SK-N-SH (cell line): ENCODE data around the gene SNTG2. TPM values are rescaled to one million over a fixed set of nuclear protein-coding genes. Genes with fewer than 3 reads are reported as not detected.

Experiments
- CTCF ChIA-PET: fragments of 300-600, 350-600 bp; formaldehyde crosslinking; extraction: SDS; loops from one replicate; lab custom pipeline; 2021; lab: Yijun Ruan, JAX
- POLR2A ChIA-PET: fragments of 350-600 bp; sonication (Branson Sonifier 250); formaldehyde crosslinking; extraction: SDS; loops from one replicate; lab custom pipeline; 2020; ENCODE audit warnings: antibody characterized with exemption, inconsistent platforms; lab: Yijun Ruan, JAX
- DNase-seq: peaks from one replicate; pipeline ENCODE4 v3.0.0; 2012
- H2AFZ ChIP-seq: fragments of 200-600 bp; sonication (generic); 2 replicates; pipeline ENCODE4 v1.8.1; 2016; ENCODE audit warnings: antibody characterized with exemption, mild to moderate bottlenecking, low read depth
- H3F3A ChIP-seq: fragments of 200-600 bp; sonication (generic); replicated peaks from 2 replicates; pipeline ENCODE3; 2016; ENCODE audit warnings: antibody characterized with exemption, mild to moderate bottlenecking; ENCODE audit not compliant: insufficient read depth
- H3K27ac ChIP-seq, 2 experiments: fragments of 200-500 bp in 1 of 2; fragments of 200-600 bp in 1 of 2; sonication (Bioruptor generic) in 1 of 2; sonication (generic), shearing (Covaris generic) in 1 of 2; 2 replicates each; pipeline versions ENCODE4 v1.5.1 to v1.6.1; 2014 to 2016; ENCODE audit warnings: low read depth in 2 of 2, inconsistent platforms in 1 of 2, low read length in 1 of 2, mild to moderate bottlenecking in 1 of 2, mixed read lengths in 1 of 2
- H3K27me3 ChIP-seq: fragments of 200-600 bp; sonication (generic), shearing (Covaris generic); 2 replicates; pipeline ENCODE4 v1.6.1; 2016; ENCODE audit warnings: mixed run types; ENCODE audit not compliant: insufficient read depth
- H3K36me3 ChIP-seq, 2 experiments: fragments of 200-500 bp in 1 of 2; fragments of 200-600 bp in 1 of 2; sonication (Bioruptor generic) in 1 of 2; sonication (generic) in 1 of 2; replicated peaks in 1 of 2; 2 replicates each; pipeline versions ENCODE3 to v1.5.1; 2014 to 2016; ENCODE audit warnings: low read length in 1 of 2, mild to moderate bottlenecking in 1 of 2; ENCODE audit not compliant: insufficient read depth in 2 of 2, control insufficient read depth in 1 of 2
- H3K4me1 ChIP-seq, 2 experiments: fragments of 200-500 bp in 1 of 2; fragments of 200-600 bp in 1 of 2; sonication (Bioruptor generic) in 1 of 2; sonication (generic), shearing (Covaris generic) in 1 of 2; 2 replicates each; pipeline versions ENCODE4 v1.5.1 to v1.6.1; 2014 to 2016; ENCODE audit warnings: low read depth in 1 of 2, low read length in 1 of 2, mixed run types in 1 of 2; ENCODE audit not compliant: insufficient read depth in 2 of 2, control insufficient read depth in 1 of 2
- H3K4me2 ChIP-seq: fragments of 200-600 bp; sonication (generic), shearing (Covaris generic); 2 replicates; pipeline ENCODE4 v1.6.1; 2017; ENCODE audit warnings: mixed run types
- H3K4me3 ChIP-seq, 2 experiments: fragments of 200-500 bp in 1 of 2; fragments of 200-600 bp in 1 of 2; sonication (Bioruptor generic) in 1 of 2; sonication (generic), shearing (Covaris generic) in 1 of 2; 2 replicates each; pipeline versions ENCODE4 v1.5.1 to v1.8.1; 2014 to 2016; ENCODE audit warnings: low read depth in 2 of 2, inconsistent platforms in 1 of 2, low read length in 1 of 2, mild to moderate bottlenecking in 1 of 2, mixed read lengths in 1 of 2, moderate library complexity in 1 of 2
- H3K79me2 ChIP-seq: fragments of 200-600 bp; sonication (generic); 2 replicates; pipeline ENCODE4 v1.8.1; 2017; ENCODE audit warnings: mild to moderate bottlenecking; ENCODE audit not compliant: insufficient read depth
- H3K9ac ChIP-seq: fragments of 200-600 bp; sonication (generic); 2 replicates; pipeline ENCODE4 v1.6.1; 2017; ENCODE audit warnings: mixed run types
- H3K9me2 ChIP-seq: fragments of 200-600 bp; sonication (generic); 2 replicates; pipeline ENCODE4 v1.6.1; 2017; ENCODE audit warnings: mixed run types
- H3K9me3 ChIP-seq: fragments of 200-600 bp; sonication (generic); 2 replicates; pipeline ENCODE4 v1.6.1; 2017; ENCODE audit warnings: mixed run types, mild to moderate bottlenecking, moderate library complexity
- H4K20me1 ChIP-seq: fragments of 200-600 bp; sonication (generic); 2 replicates; pipeline ENCODE4 v1.6.1; 2017; ENCODE audit warnings: mild to moderate bottlenecking, mixed run types; ENCODE audit not compliant: insufficient read depth
- CTCF ChIP-seq: fragments of 200-600 bp; sonication (generic); IDR thresholded peaks from 2 replicates; pipeline ENCODE4 v1.6.1; 2017; ENCODE audit warnings: antibody characterized with exemption, mild to moderate bottlenecking, moderate library complexity
- FOXJ3 ChIP-seq: sonication (generic); formaldehyde crosslinking; IDR thresholded peaks from 2 replicates; pipeline ENCODE4 v1.5.1; 2020; ENCODE audit warnings: mild to moderate bottlenecking, missing genetic modification reagents
- FOXM1 ChIP-seq: IDR thresholded peaks from 2 replicates; pipeline ENCODE4 v1.4.0; 2012; ENCODE audit warnings: low read depth, mild to moderate bottlenecking
- GABPA ChIP-seq: IDR thresholded peaks from 2 replicates; pipeline ENCODE4 v1.4.0; 2012; ENCODE audit warnings: low read depth, mild to moderate bottlenecking
- GATA2 ChIP-seq: sonication (generic); formaldehyde crosslinking; IDR thresholded peaks from 2 replicates; pipeline ENCODE4 v1.5.0; 2020; ENCODE audit warnings: mild to moderate bottlenecking, missing genetic modification reagents
- IRF3 ChIP-seq: fragments of 150-350 bp; IDR thresholded peaks from 2 replicates; pipeline ENCODE4 v1.6.1; 2016; ENCODE audit warnings: mild to moderate bottlenecking, low read depth, low read length
- JUND ChIP-seq: IDR thresholded peaks from 2 replicates; pipeline ENCODE4 v1.4.0; 2012
- NRF1 ChIP-seq: IDR thresholded peaks from 2 replicates; pipeline ENCODE4 v1.6.1; 2012; ENCODE audit warnings: low read depth, mild to moderate bottlenecking, low read length
- PBX3 ChIP-seq: IDR thresholded peaks from 2 replicates; pipeline ENCODE4; 2012
- RCOR1 ChIP-seq: fragments of 150-350 bp; IDR thresholded peaks from 2 replicates; pipeline ENCODE4 v1.6.1; 2017; ENCODE audit warnings: antibody characterized with exemption, low read length
- SMC3 ChIP-seq: IDR thresholded peaks from 2 replicates; pipeline ENCODE4 v1.6.1; 2012; ENCODE audit warnings: low read depth, low read length, improper control_type of control experiment
- TAF1 ChIP-seq: IDR thresholded peaks from 2 replicates; pipeline ENCODE4 v1.6.1; 2012; ENCODE audit warnings: low read depth, mild to moderate bottlenecking, low read length, moderate library complexity, borderline replicate concordance
- TCF12 ChIP-seq: IDR thresholded peaks from 2 replicates; pipeline ENCODE4 v1.4.0; 2012
- TEAD4 ChIP-seq: IDR thresholded peaks from 2 replicates; pipeline ENCODE4 v1.4.0; 2012; ENCODE audit warnings: mild to moderate bottlenecking, borderline replicate concordance; ENCODE audit not compliant: insufficient read depth
- USF1 ChIP-seq: IDR thresholded peaks from 2 replicates; pipeline ENCODE4 v1.4.0; 2012; ENCODE audit warnings: low read depth, borderline replicate concordance
- USF2 ChIP-seq: fragments of 150-350 bp; IDR thresholded peaks from 2 replicates; pipeline ENCODE4 v1.6.1; 2017; ENCODE audit warnings: antibody characterized with exemption, low read length, low read depth, borderline replicate concordance
- YY1 ChIP-seq: IDR thresholded peaks from 2 replicates; pipeline ENCODE4 v1.4.0; 2012; ENCODE audit warnings: low read depth, mild to moderate bottlenecking
- ZBTB33 ChIP-seq: IDR thresholded peaks from 2 replicates; pipeline ENCODE4 v1.4.0; 2012; ENCODE audit warnings: low read depth, borderline replicate concordance
- WGBS: methylation state at CpG from one replicate; pipeline ENCODE4 v1.1.6; 2017; ENCODE audit warnings: low lambda C conversion rate; 5-methylcytosine and 5-hydroxymethylcytosine counted together
- polyA plus RNA-seq, 3 experiments: library from polyadenylated mRNA; depleted of rRNA; stranded (reverse); fragments of >200 nt; gene quantifications; 2 replicates each; pipeline ENCODE4 v1.2.3, GENCODE V29; 2012

SNTG2 gene
- polyA plus RNA-seq, 1 of the 3 experiments (the other 2 are of a cell fraction) = not detected

- TF ChIP-seq IRF3 = no peak
Measured at GRCh38 chr2:1299043-1299442, 348.4 kb downstream of the SNTG2 start (continued).

- TF ChIP-seq SMC3 (no peak), CTCF (no peak), JUND (no peak), NRF1 (no peak), RCOR1 (no peak), GATA2 (CRISPR knock-in tag) (no peak), FOXM1 (no peak), USF2 (no peak), USF1 (no peak), FOXJ3 (CRISPR knock-in tag) (no peak), TEAD4 (no peak), TAF1 (no peak), YY1 (no peak), ZBTB33 (no peak), PBX3 (no peak), TCF12 (no peak), GABPA (no peak)
- ChIA-PET POLR2A (no interaction called here), CTCF (interaction anchor here (0.6 to 1.3 kb wide), 3 partner anchors 16 to 451 kb away, joined by 3 to 4 read pairs (median 3); no protein-coding TSS in a partner anchor)
- H3K4me3 ChIP-seq = no peak overlapping the region
- H3K9me3 ChIP-seq = no peaks in the 10 kb centered on the region
- 42% methylated on average over 7 of the region's 9 CpGs for WGBS
- H3K4me1 ChIP-seq = no peaks in the 10 kb centered on the region
- H3K4me2 ChIP-seq = no peak overlapping the region
- H3K27me3 ChIP-seq = no peaks in the 10 kb centered on the region
- H3K9ac ChIP-seq = no peak overlapping the region
- DNase-seq = no peak
- H3K36me3 ChIP-seq = no peaks in the 10 kb centered on the region
- H2AFZ ChIP-seq = no peak overlapping the region
- H3K9me2 ChIP-seq = no peaks in the 10 kb centered on the region
- no peaks in the 10 kb centered on the region for H3K79me2 ChIP-seq
- H3F3A ChIP-seq = no peaks in the 10 kb centered on the region
- no peak overlapping the region for H3K27ac ChIP-seq
- no peaks in the 10 kb centered on the region for H4K20me1 ChIP-seq
Measured at GRCh38 chr2:1300284-1300683, 349.6 kb downstream of the SNTG2 start.
